Activated CD8-positive, alpha-beta memory T cell treated with anti-CD3 and anti-CD28 coated beads, Interleukin-2, amount 50 U/mL, for 4 hours (primary cell): ENCODE measurements around the gene BMPR1B.
"Not testable (repeated sequence)": the region's sequence is repeated elsewhere in the genome, so short reads cannot be mapped to it uniquely, and the experiment has no call there.

Experiments
- DNase-seq: peaks from one replicate; pipeline ENCODE4 v3.0.0-alpha.2; 2020

BMPR1B gene

DNA sequence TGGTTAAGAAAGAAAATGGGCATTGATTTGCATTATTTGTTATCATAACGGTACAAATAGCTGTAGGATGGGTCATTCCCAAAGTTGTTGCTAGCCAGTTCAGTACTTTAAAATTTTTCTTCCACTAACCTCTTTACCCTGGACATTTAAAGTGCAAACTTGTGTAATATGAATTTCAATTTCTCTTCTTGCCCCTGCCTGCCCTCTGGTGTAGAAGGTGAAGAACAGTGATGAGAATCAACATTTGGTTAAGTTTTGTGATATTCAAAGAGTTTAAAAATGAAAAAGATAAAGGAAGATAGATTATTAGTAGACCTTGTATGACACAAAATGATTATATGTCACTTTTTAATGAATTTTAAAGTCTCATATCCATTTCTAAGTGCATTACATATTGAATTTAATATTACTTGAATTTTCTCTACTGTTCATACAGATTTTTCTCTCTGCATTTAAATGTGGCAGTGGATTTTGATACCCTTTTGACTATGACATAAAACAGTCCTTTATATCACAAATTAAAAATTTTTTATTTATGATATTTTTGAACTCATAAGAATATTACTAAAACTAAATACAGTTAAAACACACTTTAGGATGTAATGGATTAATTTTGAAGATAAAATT lies 337.7 kb downstream of the BMPR1B start:
- DNase-seq: no peak

DNA sequence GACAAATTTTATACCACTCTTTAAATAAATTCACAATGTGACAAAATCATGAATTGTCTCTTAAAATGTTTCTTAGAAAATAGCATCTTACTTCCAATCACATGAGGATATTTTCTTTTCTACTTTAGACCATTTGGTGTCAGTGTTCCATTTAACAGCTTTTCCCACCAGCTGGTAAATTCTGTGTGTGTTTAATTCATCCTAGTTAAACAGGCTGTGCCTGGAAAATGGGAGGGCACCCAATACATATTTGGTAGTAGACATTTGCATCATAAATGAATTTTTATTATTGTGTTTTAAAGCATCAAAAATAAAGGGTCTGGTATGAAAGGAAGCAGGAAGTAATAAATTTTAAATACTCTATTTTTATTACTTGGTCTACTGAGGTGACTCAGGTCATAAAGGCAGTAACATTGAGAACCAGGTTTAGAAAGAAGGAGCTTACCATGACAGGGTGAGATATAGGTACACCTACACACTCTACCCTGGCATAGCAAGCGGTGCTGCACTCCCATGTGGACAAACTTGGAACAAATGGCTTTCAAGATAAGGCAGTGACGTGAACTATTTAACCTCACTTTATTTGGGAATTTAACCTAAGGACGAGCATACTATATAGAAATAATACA lies 344.5 kb downstream of the BMPR1B start:
- no peak for DNase-seq

DNA sequence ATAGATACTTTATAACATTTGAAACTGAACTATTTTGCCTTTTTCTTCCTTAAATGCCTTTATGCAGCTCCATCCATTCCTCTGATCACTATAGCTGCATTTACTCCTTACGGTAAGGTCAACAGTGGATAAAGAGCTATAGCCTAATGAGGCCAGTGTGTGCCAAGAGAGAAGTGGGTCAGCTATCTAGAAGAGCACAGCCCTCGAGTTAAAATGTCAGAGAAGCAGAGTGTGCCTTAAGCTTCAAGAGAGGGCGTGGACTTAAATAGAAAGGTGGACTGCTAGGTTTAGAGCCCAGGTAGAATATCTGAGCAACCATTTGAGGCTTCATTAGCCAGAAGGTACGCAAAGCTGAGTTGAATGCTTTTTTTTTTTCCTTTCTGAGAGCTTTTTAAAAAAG lies 347.4 kb downstream of the BMPR1B start:
- no peak for DNase-seq

DNA sequence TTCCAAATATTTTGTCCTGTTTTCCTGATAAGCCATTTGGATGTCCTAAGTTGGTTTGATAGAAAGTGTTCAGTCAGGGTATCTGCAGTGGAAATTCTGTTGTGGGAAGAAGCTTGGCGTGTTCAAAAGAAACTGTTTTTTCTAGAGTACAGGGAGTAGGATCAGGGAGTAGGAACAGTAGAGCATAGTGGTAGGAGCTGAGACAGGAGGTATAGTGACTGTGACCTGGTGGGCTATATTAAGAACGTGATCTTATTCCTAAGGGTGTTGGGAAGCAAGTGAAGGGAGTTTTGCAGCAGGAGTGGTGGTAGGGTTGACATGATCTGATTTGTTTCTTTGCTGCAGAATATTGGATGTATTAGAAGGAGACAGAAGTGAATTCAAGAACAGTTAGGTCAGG lies 348.2 kb downstream of the BMPR1B start:
- DNase-seq: no peak

DNA sequence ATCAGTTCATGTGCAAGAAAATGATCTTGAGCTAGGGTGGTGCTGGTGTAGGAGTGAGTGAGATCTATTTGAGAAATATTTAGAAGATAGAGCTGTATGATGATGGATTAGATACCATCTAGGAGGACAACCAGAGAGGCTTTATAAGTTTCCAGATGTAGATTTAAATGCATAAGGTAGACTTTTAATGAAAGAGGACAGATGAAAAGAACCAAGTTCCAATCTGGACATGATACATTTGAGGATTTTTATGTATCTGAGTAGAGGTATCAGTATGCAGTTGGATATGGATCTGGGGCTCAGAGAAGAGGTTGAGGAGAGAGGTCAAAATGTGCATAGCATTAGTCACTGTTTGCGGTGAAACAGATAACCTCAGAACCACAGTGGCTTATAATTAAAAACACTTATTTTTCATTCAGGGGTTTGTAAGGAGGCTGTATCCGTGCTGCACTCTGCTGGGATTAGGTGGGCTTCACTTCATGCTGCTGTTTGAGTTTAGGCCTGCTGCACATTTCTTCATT lies 348.7 kb downstream of the BMPR1B start:
- no peak for DNase-seq

DNA sequence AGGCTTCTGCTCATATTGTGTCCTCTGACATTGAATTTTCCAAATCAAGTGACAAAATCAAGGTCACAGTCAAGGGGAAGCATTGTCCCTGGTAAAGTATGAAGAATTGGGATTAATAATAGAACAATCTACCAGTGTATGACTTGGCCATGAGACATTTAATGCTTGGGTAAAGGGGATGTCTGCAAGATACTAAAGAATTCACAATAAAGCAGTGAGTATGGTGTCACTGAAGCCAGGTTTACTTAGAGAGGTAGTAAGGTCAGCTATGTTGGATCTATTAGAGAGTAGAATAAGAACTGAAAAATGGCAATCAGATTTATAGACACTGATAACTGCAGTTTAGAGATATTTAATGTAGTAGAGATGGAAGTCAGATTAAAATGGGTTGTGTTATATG lies 349.2 kb downstream of the BMPR1B start:
- DNase-seq: no peak

DNA sequence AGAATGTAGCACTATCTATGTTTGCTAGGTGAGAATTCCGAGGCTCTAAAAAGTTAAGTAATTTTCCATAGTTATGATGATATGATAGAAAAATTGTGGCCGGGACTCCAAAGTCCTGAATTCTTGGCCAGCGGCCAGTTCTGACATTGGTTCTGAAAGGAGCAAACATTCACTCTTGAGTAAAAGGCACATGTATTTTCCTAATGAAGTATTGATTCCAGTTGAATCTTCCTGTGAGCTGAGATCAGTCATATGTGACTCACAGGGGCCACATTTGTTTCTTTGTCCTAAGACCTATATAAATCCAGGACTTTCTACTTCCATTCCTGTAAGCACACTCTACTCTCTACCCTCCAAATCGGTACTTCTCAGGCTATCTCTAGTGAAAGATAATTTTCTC lies 349.9 kb downstream of the BMPR1B start:
- no peak for DNase-seq

DNA sequence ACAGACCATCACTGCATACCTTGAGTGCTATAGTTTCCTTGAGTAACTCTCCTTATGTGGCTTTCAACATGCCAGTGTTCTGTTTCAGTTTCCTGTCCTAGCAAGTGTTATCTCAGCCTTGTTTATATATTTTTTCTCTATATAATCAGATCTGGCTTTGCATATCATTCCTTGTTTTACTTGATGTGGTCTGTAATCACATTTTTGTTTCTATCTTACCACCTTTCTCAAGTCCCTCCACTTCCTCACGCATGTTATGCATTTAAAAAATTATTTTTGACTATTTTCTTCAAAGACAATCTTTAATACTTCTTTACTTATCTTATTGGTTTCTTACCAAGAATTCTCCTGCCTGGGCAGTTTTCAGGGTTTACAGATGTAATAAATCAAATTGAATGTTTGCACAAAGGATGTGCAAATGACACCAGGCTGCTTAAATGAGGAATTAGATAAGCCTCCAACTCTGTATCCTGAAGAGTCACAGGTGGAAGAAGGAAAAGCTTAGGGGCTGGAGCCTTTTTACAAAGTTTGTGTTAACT lies 351.2 kb downstream of the BMPR1B start:
- no peak for DNase-seq

DNA sequence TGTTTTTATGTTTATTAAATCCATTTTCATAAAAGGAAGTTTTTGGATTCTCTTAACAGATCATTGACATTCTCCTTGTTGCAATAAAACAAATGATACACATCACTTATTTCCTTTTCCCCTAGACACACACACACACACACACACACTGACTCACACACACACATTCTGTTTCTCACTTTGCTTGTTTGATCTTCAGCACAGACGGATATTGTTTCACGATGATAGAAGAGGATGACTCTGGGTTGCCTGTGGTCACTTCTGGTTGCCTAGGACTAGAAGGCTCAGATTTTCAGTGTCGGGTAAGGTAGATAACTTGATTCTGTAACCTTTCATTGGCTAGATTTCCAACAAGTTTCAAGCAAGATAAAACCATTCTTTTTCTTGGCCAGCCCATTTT lies 356.8 kb downstream of the BMPR1B start:
- DNase-seq: no peak

DNA sequence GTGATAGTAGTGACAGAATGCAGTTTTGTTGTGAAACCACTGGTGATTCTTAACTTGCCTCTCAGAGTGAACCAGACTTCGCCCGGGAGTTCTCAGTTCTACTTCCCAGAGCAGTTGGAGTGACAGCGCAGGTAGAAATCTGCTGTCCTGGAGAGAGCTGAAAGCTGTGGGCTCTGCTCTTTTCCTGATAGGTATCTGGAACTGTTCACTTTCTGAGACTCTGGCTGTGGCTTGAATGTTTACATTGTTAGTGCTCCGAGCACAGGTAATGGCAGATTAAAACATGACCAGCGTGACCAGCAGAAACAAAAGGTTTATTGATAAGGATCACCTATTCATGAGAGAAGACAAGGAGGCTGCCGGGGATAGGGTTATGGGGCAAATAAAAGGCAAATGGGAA lies 360.7 kb downstream of the BMPR1B start:
- DNase-seq: no peak

DNA sequence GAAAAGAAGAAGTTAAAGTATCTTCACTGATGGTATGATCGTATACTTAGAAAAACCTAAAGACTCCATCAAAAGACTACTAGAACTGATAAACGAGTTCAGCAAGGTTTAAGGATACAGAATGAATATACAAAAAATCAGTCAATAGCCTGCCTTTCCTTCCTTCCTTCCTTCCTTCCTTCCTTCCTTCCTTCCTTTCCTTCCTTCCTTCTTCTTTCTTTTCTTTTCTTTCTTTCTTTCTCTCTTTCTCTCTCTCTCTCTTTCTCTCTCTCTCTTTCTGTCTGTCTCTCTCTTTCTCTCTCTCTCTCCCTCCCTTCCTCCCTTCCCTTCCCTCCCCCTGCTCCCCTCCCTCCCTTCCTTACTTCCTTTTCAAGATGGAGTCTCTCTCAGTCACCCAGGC lies 362.7 kb downstream of the BMPR1B start:
- DNase-seq: no peak

DNA sequence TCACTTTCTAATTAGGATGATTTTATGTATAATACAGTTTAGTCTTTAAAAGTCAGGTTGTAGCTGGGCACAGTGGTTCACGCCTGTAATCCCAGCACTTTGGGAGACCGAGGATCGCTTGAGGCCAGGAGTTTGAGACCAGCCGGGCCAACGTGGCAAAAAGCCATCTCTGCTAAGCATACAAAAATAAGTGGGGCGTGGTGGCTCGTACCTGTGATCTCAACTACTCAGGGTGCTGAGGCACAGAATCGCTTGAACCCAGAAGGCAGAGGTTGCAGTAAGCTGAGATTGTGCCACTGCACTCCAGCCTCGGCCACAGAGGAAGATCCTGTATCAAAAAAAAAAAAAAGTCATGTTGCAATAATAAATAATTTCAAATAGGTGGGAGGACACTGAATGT lies 364.2 kb downstream of the BMPR1B start:
- DNase-seq: no peak

DNA sequence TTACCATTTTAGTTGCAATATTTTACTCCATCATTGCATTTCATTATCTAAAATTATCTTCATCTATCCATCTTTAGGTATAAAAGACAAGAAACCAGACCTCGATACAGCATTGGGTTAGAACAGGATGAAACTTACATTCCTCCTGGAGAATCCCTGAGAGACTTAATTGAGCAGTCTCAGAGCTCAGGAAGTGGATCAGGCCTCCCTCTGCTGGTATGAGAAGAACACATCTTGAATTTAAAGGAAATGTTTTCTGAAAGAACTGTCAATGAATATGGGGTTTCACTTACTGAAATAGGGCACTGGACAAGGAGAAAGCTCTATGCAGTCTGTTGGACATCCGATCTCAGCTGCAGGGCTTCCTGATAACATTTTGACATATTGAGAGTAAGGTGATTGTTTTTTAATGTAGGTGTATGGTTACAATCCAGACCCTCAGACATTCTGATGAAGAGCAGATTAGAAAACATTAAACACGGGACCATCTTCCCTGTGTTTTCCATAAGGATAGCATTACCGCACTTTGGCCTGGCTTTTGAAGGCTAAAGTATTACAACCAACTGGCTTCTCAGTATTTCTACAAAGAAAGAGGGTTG lies 367.2 kb downstream of the BMPR1B start:
- no peak for DNase-seq

DNA sequence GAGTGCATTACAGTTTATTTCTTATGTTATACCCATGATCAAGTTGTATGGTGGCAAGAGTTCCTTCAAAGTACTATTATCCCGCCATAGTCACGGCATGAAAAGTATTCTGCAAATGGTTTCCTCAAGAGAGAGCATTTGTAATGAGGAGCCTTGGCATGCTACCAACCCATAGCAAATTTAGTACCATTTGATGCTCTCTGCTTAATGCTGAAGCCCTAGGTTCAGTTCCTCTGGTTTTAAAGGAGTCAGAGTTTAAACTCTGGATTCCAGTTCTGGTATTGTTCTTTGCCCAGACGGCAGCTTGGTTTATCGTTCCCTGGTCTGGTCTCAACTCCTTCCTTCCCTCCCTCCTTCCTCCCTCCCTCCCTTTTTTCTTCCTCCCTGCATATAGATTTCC lies 371.3 kb downstream of the BMPR1B start:
- DNase-seq: no peak

DNA sequence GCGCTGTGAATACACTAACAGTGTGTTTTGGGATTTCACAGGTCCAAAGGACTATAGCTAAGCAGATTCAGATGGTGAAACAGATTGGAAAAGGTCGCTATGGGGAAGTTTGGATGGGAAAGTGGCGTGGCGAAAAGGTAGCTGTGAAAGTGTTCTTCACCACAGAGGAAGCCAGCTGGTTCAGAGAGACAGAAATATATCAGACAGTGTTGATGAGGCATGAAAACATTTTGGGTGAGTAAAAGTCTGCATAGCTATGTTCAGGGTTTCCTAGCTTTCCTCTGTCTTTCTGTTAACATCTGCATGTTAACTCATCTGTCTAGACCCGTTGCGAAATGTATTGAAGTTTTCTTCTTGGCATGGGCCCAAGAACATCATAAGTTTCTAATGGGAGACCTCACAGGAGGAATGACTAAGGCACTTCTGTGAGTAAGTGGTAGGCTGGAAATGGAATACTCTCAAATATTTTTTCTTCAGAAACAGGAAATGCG lies 372.1 kb downstream of the BMPR1B start:
- DNase-seq: no peak

DNA sequence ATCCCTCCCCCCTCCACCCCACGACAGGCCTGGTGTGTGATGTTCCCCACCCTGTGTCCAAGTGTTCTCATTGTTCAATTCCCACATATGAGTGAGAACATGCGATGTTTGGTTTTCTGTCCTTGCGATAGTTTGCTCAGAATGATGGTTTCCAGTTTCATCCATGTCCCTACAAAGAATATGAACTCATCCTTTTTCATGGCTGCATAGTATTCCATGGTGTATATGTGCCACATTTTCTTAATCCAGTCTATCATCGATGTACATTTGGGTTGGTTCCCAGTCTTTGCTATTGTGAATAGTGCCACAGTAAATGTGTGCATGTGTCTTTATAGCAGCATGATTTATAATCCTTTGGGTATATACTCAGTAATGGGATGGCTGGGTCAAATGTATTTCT lies 376.3 kb downstream of the BMPR1B start:
- not testable (repeated sequence) for DNase-seq

DNA sequence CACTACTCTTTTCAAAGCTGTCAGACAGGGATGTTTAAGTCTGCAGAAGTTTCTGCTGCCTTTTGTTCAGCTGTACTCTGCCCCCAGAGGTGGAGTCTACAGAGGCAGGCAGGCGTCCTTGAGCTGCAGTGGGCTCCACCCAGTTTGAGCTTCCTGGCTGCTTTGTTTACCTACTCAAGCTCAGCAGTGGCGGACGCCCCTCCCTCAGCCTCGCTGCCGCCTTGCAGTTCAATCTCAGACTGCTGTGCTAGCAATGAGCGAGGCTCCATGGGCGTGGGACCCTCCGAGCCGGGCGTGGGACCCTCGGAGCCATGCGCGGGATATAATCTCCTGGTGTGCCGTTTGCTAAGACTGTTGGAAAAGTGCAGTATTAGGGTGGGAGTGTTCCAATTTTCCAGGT lies 381.7 kb downstream of the BMPR1B start:
- DNase-seq: not testable (repeated sequence)

DNA sequence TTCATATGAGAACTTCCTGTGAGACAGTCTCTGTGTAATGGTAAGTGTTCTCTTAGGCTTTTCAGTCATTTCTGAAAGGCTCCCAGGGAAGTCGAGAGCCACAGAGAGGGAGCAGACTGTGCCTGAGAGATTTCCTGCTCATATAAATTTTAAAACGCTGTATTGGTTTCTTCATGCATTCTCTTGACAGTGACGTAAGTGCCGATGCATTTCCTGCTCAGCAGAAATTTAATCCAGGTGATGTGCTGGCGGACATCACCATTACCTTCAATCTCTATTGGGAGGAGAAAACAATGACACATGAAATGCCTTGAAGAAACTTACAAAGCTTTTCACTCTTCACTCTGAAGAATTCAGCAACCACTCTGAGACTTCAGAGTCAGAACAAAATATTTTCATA lies 383.6 kb downstream of the BMPR1B start:
- no peak for DNase-seq

DNA sequence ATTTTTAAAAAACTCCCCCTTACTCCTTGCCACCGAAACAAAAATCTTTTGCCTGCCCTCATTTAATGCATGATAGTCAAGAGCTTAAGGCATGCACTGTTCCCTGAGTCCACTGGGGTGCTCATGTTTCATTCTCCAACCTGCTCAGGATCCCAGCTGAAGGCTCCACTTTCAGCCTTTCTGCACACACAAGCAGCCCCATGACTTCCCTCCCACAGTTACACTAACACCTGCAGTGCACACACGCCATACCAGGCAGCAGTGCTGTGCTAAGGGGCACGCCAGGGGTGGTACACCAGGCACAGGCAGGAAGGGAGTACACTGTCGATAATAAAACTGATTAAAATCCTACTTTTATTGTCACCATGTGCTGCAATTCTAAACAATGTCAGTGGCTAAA lies 385.2 kb downstream of the BMPR1B start:
- DNase-seq: no peak

DNA sequence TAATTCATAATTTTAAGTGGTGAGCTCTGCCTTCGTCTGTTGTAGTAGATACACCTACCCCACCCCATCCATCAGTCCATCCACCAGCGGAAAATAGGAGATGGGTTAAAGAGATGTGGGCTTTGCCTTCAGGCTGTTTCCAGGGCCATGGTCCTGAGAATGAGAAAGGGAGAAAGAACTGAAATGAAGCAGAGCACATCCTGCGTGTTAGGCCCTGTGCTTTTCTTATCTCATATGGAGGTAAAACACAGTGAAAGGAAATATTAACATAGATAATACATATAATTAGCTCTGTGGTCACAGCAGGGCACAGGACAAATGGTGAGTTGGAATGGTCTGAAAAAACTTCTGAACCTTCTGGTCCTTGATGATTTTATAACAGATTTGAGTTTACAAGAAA lies 393.5 kb downstream of the BMPR1B start:
- DNase-seq: no peak

DNA sequence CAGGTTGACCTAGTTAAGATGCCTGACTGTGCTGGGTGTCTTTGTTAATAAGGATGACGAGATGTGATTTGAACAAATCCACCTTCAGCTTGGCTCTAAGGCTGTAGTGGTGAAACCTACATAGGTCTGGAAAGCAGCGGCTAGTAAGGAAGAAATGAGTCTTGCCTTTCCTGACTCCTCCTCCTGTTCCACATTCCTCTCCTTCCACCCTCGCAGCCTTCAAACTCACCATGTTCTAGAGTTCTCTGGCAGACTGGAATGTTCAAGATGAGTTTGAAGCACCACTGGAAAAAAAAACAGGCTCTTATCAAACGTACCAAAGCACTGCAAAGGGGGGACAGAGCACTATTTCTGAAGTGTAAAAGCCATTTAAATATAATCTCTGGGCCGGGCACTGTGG lies 395.4 kb downstream of the BMPR1B start:
- no peak for DNase-seq

DNA sequence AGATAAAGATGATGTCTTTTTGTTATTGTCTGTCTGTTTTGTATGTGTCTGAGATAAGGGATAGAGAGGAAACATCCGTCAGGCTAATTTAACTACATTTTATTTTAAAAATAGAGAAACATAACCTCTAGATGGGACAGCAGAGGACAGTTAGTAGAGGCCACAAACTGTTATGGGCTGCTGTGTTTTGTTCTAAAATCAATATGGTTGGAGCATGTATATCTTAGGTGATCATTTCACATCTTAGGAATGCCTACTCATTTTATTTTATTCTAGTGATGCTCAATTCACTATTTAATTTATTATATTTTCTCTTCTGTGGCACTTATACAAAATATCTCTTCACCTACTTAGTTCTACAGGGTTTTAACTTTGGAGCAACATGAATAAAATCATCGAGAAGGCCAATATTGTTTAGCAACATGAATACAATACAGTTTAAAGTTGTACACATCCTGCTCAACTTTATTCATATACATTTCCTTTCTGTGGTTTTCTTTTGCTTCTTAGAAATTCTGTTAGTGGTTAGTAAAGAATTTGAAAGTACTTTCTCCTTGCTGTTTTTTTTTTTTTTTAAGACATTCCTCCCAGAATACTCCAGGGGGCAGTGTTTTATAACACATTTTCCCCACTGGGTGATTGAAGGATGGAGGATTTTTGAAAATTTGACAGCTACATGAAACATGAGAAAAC lies 398.1 kb downstream of the BMPR1B start:
- no peak for DNase-seq

DNA sequence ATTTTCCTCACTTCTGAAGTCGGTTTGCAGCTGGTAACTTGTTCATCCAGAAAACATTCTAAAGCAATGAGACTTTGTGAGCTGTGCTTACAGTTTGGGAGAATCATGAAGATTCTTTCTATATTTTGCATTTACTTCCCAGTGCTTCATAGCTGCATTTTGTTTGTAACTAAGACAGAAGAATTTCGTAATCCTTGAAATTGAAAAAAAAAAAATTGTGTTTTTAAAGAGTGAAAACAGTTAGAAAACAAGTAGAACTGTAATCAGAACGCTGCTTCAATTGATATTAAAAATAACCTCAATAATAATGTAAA lies 398.7 kb downstream of the BMPR1B start:
- DNase-seq: no peak

DNA sequence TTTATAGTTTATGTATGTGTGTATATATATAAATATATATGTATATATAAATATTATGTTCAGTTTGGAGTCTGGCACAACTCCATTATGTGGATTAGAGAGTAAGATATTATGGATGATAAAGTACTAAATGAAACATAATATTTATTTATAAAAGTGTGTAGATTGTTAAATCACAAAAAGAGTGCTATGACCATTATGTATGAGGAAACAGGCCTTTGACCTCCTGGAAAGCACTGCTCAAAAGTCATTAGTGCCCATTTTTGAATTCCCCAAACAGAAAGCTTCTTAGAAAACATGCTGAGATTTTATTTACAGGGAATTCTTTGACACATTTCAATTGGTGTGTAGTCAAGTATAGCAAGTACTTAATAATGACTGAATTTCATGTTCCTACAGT lies 399.8 kb downstream of the BMPR1B start:
- no peak for DNase-seq
